Measurements from ENCODE around the gene ZNF888.
"Not testable (repeated sequence)": the region's sequence is repeated elsewhere in the genome, so short reads cannot be mapped to it uniquely, and the experiment has no call there.

The ZNF888 gene

GRCh38 chr19:52941941-52942385 is 18.7 kb upstream of the ZNF888 start:
- DNase-seq (ENCODE audit: low read depth, low spot score) = no peak

- not testable (repeated sequence) for DNase-seq (ENCODE audit: low read depth, low spot score)
Measured at GRCh38 chr19:52941523-52941922, 18.3 kb upstream of the ZNF888 start.

GRCh38 chr19:52940905-52941304 is 17.7 kb upstream of the ZNF888 start:
- not testable (repeated sequence) for DNase-seq (ENCODE audit: low read depth, low spot score)

GRCh38 chr19:52938761-52939160 is 15.5 kb upstream of the ZNF888 start:
- no peak for DNase-seq (ENCODE audit: low read depth, low spot score)

- no peak for DNase-seq (ENCODE audit: low read depth, low spot score)
Measured at GRCh38 chr19:52936954-52937325, 13.7 kb upstream of the ZNF888 start.

- DNase-seq (ENCODE audit: low read depth, low spot score) = no peak
Measured at GRCh38 chr19:52936151-52936953, 13.1 kb upstream of the ZNF888 start.

- no peak for DNase-seq (ENCODE audit: low read depth, low spot score)
Measured at GRCh38 chr19:52935434-52935833, 12.2 kb upstream of the ZNF888 start.

- DNase-seq (ENCODE audit: low read depth, low spot score) = not testable (repeated sequence)
Measured at GRCh38 chr19:52924641-52925040, 1.4 kb upstream of the ZNF888 start.

GRCh38 chr19:52923778-52924593 is 758 bp upstream of the ZNF888 start:
- DNase-seq (ENCODE audit: low read depth, low spot score) = no peak

GRCh38 chr19:52917531-52917930 is 5.7 kb downstream of the ZNF888 start:
- DNase-seq (ENCODE audit: low read depth, low spot score) = no peak

GRCh38 chr19:52910648-52911047 is 12.6 kb downstream of the ZNF888 start:
- no peak for DNase-seq (ENCODE audit: low read depth, low spot score)

- not testable (repeated sequence) for DNase-seq (ENCODE audit: low read depth, low spot score)
Measured at GRCh38 chr19:52904052-52904780, 19.0 kb downstream of the ZNF888 start.

- no peak for DNase-seq (ENCODE audit: low read depth, low spot score)
Measured at GRCh38 chr19:52901842-52902241, 21.4 kb downstream of the ZNF888 start.

- not testable (repeated sequence) for DNase-seq (ENCODE audit: low read depth, low spot score)
Measured at GRCh38 chr19:52898596-52898995, 24.6 kb downstream of the ZNF888 start.

GRCh38 chr19:52898101-52898500 is 25.1 kb downstream of the ZNF888 start:
- DNase-seq (ENCODE audit: low read depth, low spot score) = no peak

GRCh38 chr19:52897138-52897935 is 25.9 kb downstream of the ZNF888 start, which contains the start of gene ZNF320:
Gene ZNF320, minus strand, starts transcription at chr19:52897635. Its CDS starts 7,380 bp downstream, at chr19:52890255.
- DNase-seq (ENCODE audit: low read depth, low spot score) = peak; percentile 76

GRCh38 chr19:52896431-52897137 is 26.6 kb downstream of the ZNF888 start:
- DNase-seq (ENCODE audit: low read depth, low spot score) = no peak

GRCh38 chr19:52891336-52891735 is 31.9 kb downstream of the ZNF888 start:
- no peak for DNase-seq (ENCODE audit: low read depth, low spot score)

- DNase-seq (ENCODE audit: low read depth, low spot score) = no peak
Measured at GRCh38 chr19:52889931-52890330, 33.3 kb downstream of the ZNF888 start.

- DNase-seq (ENCODE audit: low read depth, low spot score) = no peak
Measured at GRCh38 chr19:52889076-52889475, 34.2 kb downstream of the ZNF888 start.

Data from activated CD4-positive, CD25-positive, alpha-beta regulatory T cell treated with anti-CD3 and anti-CD28 coated beads, Interleukin-2, amount 50 U/mL, for 16 hours (primary cell).